Kidney (tissue), 14 donors: Measurements from ENCODE around the gene LDLRAD3. TPM values are rescaled to one million over a fixed set of nuclear protein-coding genes. Genes with fewer than 3 reads are reported as not detected.

ENCODE experiments used
- DNase-seq, 5 donors: peaks; one replicate each; pipeline ENCODE4 v3.0.0-alpha.2; 2013 to 2020
- FAIRE-seq: peaks from 2 replicates; lab custom pipeline; 2012; peaks lifted over from hg19 to GRCh38; lab: Jason Lieb, UNC
- H3K27ac ChIP-seq, 2 donors: one replicate each; pipeline ENCODE4 v1.7.0; 2013; ENCODE audit warnings: low read depth in 2 of 2, low read length in 2 of 2, inconsistent platforms in 1 of 2
- H3K27me3 ChIP-seq: one replicate; pipeline ENCODE4 v1.7.1; 2013; ENCODE audit warnings: low read length, inconsistent platforms; ENCODE audit not compliant: control insufficient read depth, insufficient read depth
- H3K36me3 ChIP-seq, 3 donors: one replicate each; pipeline versions ENCODE4 v1.7.0 to v1.7.1; 2013; ENCODE audit warnings: low read length in 3 of 3, control low read depth in 1 of 3, inconsistent platforms in 1 of 3; ENCODE audit not compliant: insufficient read depth in 3 of 3, control insufficient read depth in 2 of 3
- H3K4me1 ChIP-seq, 3 donors: one replicate each; pipeline versions ENCODE4 v1.7.0 to v1.7.1; 2013; ENCODE audit warnings: low read length in 3 of 3, inconsistent platforms in 1 of 3, low read depth in 1 of 3; ENCODE audit not compliant: control insufficient read depth in 2 of 3, insufficient read depth in 2 of 3
- H3K4me3 ChIP-seq, 3 donors: one replicate each; pipeline versions ENCODE4 v1.7.0 to v1.8.1; 2013; ENCODE audit warnings: low read length in 3 of 3, control low read depth in 1 of 3, inconsistent platforms in 1 of 3
- H3K9ac ChIP-seq, 3 donors: one replicate each; pipeline versions ENCODE4 v1.7.0 to v1.7.1; 2013; ENCODE audit warnings: low read length in 3 of 3, control low read depth in 1 of 3, inconsistent platforms in 1 of 3
- H3K9me3 ChIP-seq, 3 donors: one replicate each; pipeline versions ENCODE4 v1.7.0 to v1.7.1; 2013; ENCODE audit warnings: low read length in 3 of 3, control low read depth in 1 of 3, inconsistent platforms in 1 of 3; ENCODE audit not compliant: control insufficient read depth in 2 of 3, insufficient read depth in 1 of 3
- CTCF ChIP-seq: IDR thresholded peaks from 3 replicates; pipeline ENCODE4 v1.5.1; 2012; ENCODE audit warnings: mild to moderate bottlenecking, moderate library complexity, borderline replicate concordance; ENCODE audit not compliant: insufficient read depth; ENCODE audit errors: extremely low read depth
- intact Hi-C: fragments of 100-400 bp; cut with DNase I; formaldehyde crosslinking; loops from one replicate; pipeline ENCODE4 v1.11.1; 2022
- polyA plus RNA-seq: library from polyadenylated mRNA; stranded (reverse); fragments of 350-450 nt; fragmentation: Illumina TruSeq; extraction: RNeasy Lipid Tissue Mini Kit (QIAGEN cat#74804); gene quantifications from one replicate; pipeline ENCODE4 v1.2.3, GENCODE V29; 2014; ENCODE audit warnings: low read depth, low replicate concordance; ENCODE audit not compliant: insufficient read depth
- total RNA-seq: library from RNA; stranded (reverse); fragmentation: NEBNext Ultra II Directional; extraction: Animal tissue kit (Norgen Biotek cat#: 25700); gene quantifications from one replicate; pipeline ENCODE4 v1.2.1, GENCODE V29; 2021
- donor health status: control.
- donor health status: control.
- donor health status: control.
- donor health status: control.
- donor health status: control.
- donor health status: DM: yes; HTN: yes; CAD: no.
- donor health status: Normal renal cell carcinoma (clear cell type).

The LDLRAD3 gene
- total and polyA plus RNA-seq, 2 donors from 2014 or later = 1.2 to 14.2 TPM

- Histone ChIP-seq H3K4me1 (peaks cover 0 to 7% (median 3%) of the 10 kb centered on the region in 3 donors), H3K36me3 (no peaks in the 10 kb centered on the region), H3K9ac (no peak overlapping the region), H3K27me3 (no peaks in the 10 kb centered on the region), H3K4me3 (no peak overlapping the region), H3K9me3 (no peaks in the 10 kb centered on the region), H3K27ac (no peak overlapping the region)
- intact Hi-C loops = no loop called here
- FAIRE-seq (no peak), DNase-seq (no peak)
- no peak for TF ChIP-seq CTCF
Observed at GRCh38 chr11:36126678-36127077, 182.8 kb downstream of the LDLRAD3 start.

GRCh38 chr11:36127550-36127949, 183.7 kb downstream of the LDLRAD3 start:
- FAIRE-seq = no peak
- intact Hi-C loops = no loop called here

GRCh38 chr11:36129955-36130354, 186.1 kb downstream of the LDLRAD3 start:
- H3K27ac ChIP-seq = no peak overlapping the region
- peaks cover 0 to 3% (median 2%) of the 10 kb centered on the region in 3 donors for H3K4me1 ChIP-seq
- no peak overlapping the region for H3K4me3 ChIP-seq
- no peak for TF ChIP-seq CTCF
- H3K9me3 ChIP-seq = no peaks in the 10 kb centered on the region
- no peaks in the 10 kb centered on the region for H3K36me3 ChIP-seq
- H3K9ac ChIP-seq = no peak overlapping the region
- FAIRE-seq = no peak
- no peak for DNase-seq
- no peaks in the 10 kb centered on the region for H3K27me3 ChIP-seq
- intact Hi-C loops = no loop called here

More at GRCh38 chr11:36127550-36127949, 183.7 kb downstream of the LDLRAD3 start:
- Histone ChIP-seq H3K4me3 (no peak overlapping the region), H3K27ac (no peak overlapping the region), H3K9me3 (no peaks in the 10 kb centered on the region), H3K36me3 (no peaks in the 10 kb centered on the region), H3K27me3 (no peaks in the 10 kb centered on the region), H3K4me1 (peaks cover 0 to 7% (median 3%) of the 10 kb centered on the region in 3 donors), H3K9ac (no peak overlapping the region)
- DNase-seq = no peak
- TF ChIP-seq CTCF = no peak

- no peak for FAIRE-seq
- intact Hi-C loops = no loop called here
Observed at GRCh38 chr11:36130401-36130800, 186.5 kb downstream of the LDLRAD3 start.

More at GRCh38 chr11:36130401-36130800, 186.5 kb downstream of the LDLRAD3 start:
- Histone ChIP-seq H3K27me3 (no peaks in the 10 kb centered on the region), H3K36me3 (no peaks in the 10 kb centered on the region), H3K9ac (no peak overlapping the region), H3K4me3 (no peak overlapping the region), H3K9me3 (no peaks in the 10 kb centered on the region), H3K4me1 (peaks cover 0 to 4% (median 3%) of the 10 kb centered on the region in 3 donors), H3K27ac (no peak overlapping the region)
- no peak for TF ChIP-seq CTCF
- DNase-seq = no peak
